Spleen (tissue), 7 donors: ENCODE results near the gene OR8J3.

Experiments
- CTCF ChIP-seq, 11 experiments: fragments of 200-600 bp in 7 of 11; fragments of 450-650 bp in 4 of 11; sonication (generic) in 4 of 11; IDR thresholded peaks in 8 of 11; conservative IDR thresholded peaks in 3 of 11; 1 replicate in 7 of 11; 2 replicates in 4 of 11; pipeline versions ENCODE4 v1.4.0 to v1.8.0; 2016 to 2021; ENCODE audit warnings: antibody characterized with exemption in 11 of 11, inconsistent platforms in 4 of 11, mild to moderate bottlenecking in 1 of 11
- POLR2A ChIP-seq, 3 donors: fragments of 450-650 bp; IDR thresholded peaks; one replicate each; pipeline ENCODE4 v1.5.1; 2017; ENCODE audit warnings: antibody characterized with exemption in 3 of 3, mild to moderate bottlenecking in 1 of 3
- POLR2AphosphoS5 ChIP-seq, 3 donors: sonication (generic); formaldehyde crosslinking; IDR thresholded peaks; one replicate each; pipeline ENCODE4 v1.5.1; 2017; ENCODE audit warnings: antibody characterized with exemption in 3 of 3
- donor health status: DM: no; HTN: no; CAD: no; lungs with moderate emphysema.
- donor health status: DM: no; HTN: no; CAD: no.
- donor health status: DM: no; HTN: no; CAD: no.

GRCh38 chr11:56163804-56164203 lies 23.8 kb upstream of the OR8J3 start:
- TF ChIP-seq CTCF (IDR thresholded peaks at IDR 0.05 in 8 of 11, conservative IDR thresholded peaks at IDR 0.05 in 3 of 11) (no peak), POLR2A (IDR thresholded peaks at IDR 0.05) (no peak), POLR2AphosphoS5 (IDR thresholded peaks at IDR 0.05) (no peak)
